ENCODE measurements around the gene CIB4. TPM values are rescaled to one million over a fixed set of nuclear protein-coding genes. Genes with fewer than 3 reads are reported as not detected.

CIB4 gene
- total RNA-seq, 1 experiment from 2014 or later: not detected

GRCh38 chr2:26642429-26642828 is 1.3 kb upstream of the CIB4 start:
- Histone ChIP-seq H3K36me3 (ENCODE audit: insufficient read depth, low read length) (no peaks in the 10 kb centered on the region), H3K9me2 (replicated peaks; ENCODE audit: insufficient read depth, low read length) (no peaks in the 10 kb centered on the region), H3K27me3 (ENCODE audit: low read length) (no peaks in the 10 kb centered on the region)

DNA sequence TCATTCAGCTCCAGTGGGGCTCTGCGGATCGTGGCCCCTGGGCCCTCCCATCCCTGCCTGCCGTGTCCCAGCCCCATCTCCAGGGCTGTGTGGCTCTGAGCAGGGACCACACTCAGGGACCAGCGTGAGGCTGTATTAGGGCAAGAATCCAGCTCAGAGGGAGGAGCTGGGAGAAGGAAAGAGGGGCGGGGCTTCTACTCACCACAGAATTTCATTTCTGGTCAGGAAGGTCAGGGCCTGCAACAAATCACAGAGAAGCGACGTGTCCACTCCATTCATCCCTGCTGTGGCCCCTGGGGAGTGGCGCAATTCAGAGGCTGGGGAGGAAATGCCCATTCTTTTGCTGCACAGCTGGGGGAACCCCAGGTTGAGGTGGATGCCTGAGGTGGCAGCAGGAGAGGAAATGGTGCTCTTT is 828 bp downstream of the CIB4 start:
- H2AFZ ChIP-seq (ENCODE audit: low read length): no peak overlapping the region
- H3K4me1 ChIP-seq (ENCODE audit: low read length): no peaks in the 10 kb centered on the region
- H3K4me2 ChIP-seq (ENCODE audit: low read depth, low read length, poor library complexity, severe bottlenecking): no peak overlapping the region

More at GRCh38 chr2:26642429-26642828, 1.3 kb upstream of the CIB4 start:
- H3K27ac ChIP-seq (ENCODE audit: low read length): no peak overlapping the region
- DNase-seq: no peak
- no peak overlapping the region for H2AFZ ChIP-seq (ENCODE audit: low read length)
- H3K9me3 ChIP-seq (ENCODE audit: low read length): no peaks in the 10 kb centered on the region
- H4K20me1 ChIP-seq (ENCODE audit: insufficient read depth, low read depth, low read length): no peaks in the 10 kb centered on the region
- no peak overlapping the region for H3K9ac ChIP-seq (ENCODE audit: low read length)
- no peaks in the 10 kb centered on the region for H3K4me1 ChIP-seq (ENCODE audit: low read length)
- no peak overlapping the region for H3K4me2 ChIP-seq (ENCODE audit: low read depth, low read length, poor library complexity, severe bottlenecking)
- H3K4me3 ChIP-seq (ENCODE audit: low read length): no peak overlapping the region
- H3K79me2 ChIP-seq (ENCODE audit: low read length): no peaks in the 10 kb centered on the region

DNA sequence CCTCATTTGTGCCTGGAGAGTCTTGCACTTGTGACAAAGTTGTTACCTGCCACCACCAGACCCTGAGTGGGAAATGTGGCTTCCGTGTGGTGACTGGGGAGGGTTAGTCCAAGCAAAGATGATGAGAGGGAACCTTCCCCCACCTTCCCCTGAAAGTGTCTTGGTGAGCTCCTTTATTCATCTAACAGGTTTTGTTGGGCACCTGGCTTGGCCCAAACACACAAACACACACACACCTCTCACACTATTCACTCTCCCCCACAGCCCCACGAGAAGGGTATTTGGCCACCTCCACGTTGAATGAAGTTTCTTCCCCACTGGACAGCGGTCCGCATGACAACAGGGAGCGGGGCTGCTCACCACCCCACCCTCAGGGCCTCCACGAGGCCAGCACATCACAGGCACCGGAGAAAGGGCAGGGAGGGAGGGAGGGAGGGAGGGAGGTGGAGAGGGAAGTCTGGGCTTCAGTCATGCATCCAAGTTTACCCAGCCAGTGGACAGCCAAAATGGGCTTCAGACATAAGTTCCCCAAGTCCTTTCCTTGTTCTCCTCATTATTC is 1.4 kb downstream of the CIB4 start:
- Histone ChIP-seq H3K9me3 (ENCODE audit: low read length) (no peaks in the 10 kb centered on the region), H3K4me1 (ENCODE audit: low read length) (no peaks in the 10 kb centered on the region), H3K9me2 (replicated peaks; ENCODE audit: insufficient read depth, low read length) (no peaks in the 10 kb centered on the region), H3K9ac (ENCODE audit: low read length) (no peak overlapping the region), H3K4me3 (ENCODE audit: low read length) (no peak overlapping the region), H3K27ac (ENCODE audit: low read length) (no peak overlapping the region), H3K79me2 (ENCODE audit: low read length) (no peaks in the 10 kb centered on the region), H3K36me3 (ENCODE audit: insufficient read depth, low read length) (no peaks in the 10 kb centered on the region), H3K27me3 (ENCODE audit: low read length) (no peaks in the 10 kb centered on the region), H4K20me1 (ENCODE audit: insufficient read depth, low read depth, low read length) (no peaks in the 10 kb centered on the region), H3K4me2 (ENCODE audit: low read depth, low read length, poor library complexity, severe bottlenecking) (no peak overlapping the region), H2AFZ (ENCODE audit: low read length) (no peak overlapping the region)
- DNase-seq: no peak

More for the DNA sequence above, 828 bp downstream of the CIB4 start:
- Histone ChIP-seq H3K27me3 (ENCODE audit: low read length) (no peaks in the 10 kb centered on the region), H4K20me1 (ENCODE audit: insufficient read depth, low read depth, low read length) (no peaks in the 10 kb centered on the region), H3K36me3 (ENCODE audit: insufficient read depth, low read length) (no peaks in the 10 kb centered on the region), H3K79me2 (ENCODE audit: low read length) (no peaks in the 10 kb centered on the region), H3K9me3 (ENCODE audit: low read length) (no peaks in the 10 kb centered on the region), H3K9me2 (replicated peaks; ENCODE audit: insufficient read depth, low read length) (no peaks in the 10 kb centered on the region), H3K9ac (ENCODE audit: low read length) (no peak overlapping the region), H3K4me3 (ENCODE audit: low read length) (no peak overlapping the region), H3K27ac (ENCODE audit: low read length) (no peak overlapping the region)
- no peak for DNase-seq

DNA sequence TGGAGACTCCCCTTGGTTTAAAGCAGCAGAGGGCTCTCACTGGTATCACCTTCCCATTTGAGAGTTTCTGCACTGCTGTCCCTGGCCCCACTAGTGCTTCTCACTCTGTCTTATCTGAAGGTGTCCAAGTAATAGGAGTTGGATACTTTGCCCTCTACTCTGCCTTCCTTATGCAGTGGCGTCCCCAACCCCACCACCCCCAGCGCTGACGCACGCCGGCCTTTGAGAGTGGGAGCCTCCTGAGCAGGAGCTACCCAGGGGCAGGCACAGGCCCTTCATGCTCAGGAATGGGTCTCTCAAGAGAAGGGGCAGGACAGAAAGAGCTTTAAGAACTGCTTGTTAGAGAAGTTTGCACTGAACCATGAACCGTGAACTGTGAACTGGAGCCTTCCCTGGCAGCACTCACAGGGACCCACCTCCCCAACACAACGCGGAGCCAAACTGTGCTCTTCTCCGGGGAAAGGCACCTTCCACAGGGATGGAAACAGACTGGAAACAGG is 3.3 kb downstream of the CIB4 start:
- Histone ChIP-seq H3K9me3 (ENCODE audit: low read length) (no peaks in the 10 kb centered on the region), H2AFZ (ENCODE audit: low read length) (no peak overlapping the region), H4K20me1 (ENCODE audit: insufficient read depth, low read depth, low read length) (no peaks in the 10 kb centered on the region), H3K27me3 (ENCODE audit: low read length) (no peaks in the 10 kb centered on the region), H3K79me2 (ENCODE audit: low read length) (no peaks in the 10 kb centered on the region), H3K4me2 (ENCODE audit: low read depth, low read length, poor library complexity, severe bottlenecking) (no peak overlapping the region), H3K36me3 (ENCODE audit: insufficient read depth, low read length) (no peaks in the 10 kb centered on the region), H3K4me3 (ENCODE audit: low read length) (no peak overlapping the region), H3K9me2 (replicated peaks; ENCODE audit: insufficient read depth, low read length) (no peaks in the 10 kb centered on the region), H3K4me1 (ENCODE audit: low read length) (no peaks in the 10 kb centered on the region), H3K27ac (ENCODE audit: low read length) (no peak overlapping the region), H3K9ac (ENCODE audit: low read length) (no peak overlapping the region)
- DNase-seq: no peak

- H3K9me2 ChIP-seq (replicated peaks; ENCODE audit: insufficient read depth, low read length): no peaks in the 10 kb centered on the region
- no peaks in the 10 kb centered on the region for H3K79me2 ChIP-seq (ENCODE audit: low read length)
- H3K9ac ChIP-seq (ENCODE audit: low read length): no peak overlapping the region
- no peak overlapping the region for H3K4me2 ChIP-seq (ENCODE audit: low read depth, low read length, poor library complexity, severe bottlenecking)
- no peaks in the 10 kb centered on the region for H3K27me3 ChIP-seq (ENCODE audit: low read length)
- H2AFZ ChIP-seq (ENCODE audit: low read length): no peak overlapping the region
- no peaks in the 10 kb centered on the region for H3K9me3 ChIP-seq (ENCODE audit: low read length)
- DNase-seq: no peak
- no peak overlapping the region for H3K4me3 ChIP-seq (ENCODE audit: low read length)
- no peaks in the 10 kb centered on the region for H3K4me1 ChIP-seq (ENCODE audit: low read length)
- no peaks in the 10 kb centered on the region for H3K36me3 ChIP-seq (ENCODE audit: insufficient read depth, low read length)
- H4K20me1 ChIP-seq (ENCODE audit: insufficient read depth, low read depth, low read length): no peaks in the 10 kb centered on the region
- H3K27ac ChIP-seq (ENCODE audit: low read length): no peak overlapping the region
These were observed 4.2 kb downstream of the CIB4 start for GRCh38 chr2:26636935-26637334.

DNA sequence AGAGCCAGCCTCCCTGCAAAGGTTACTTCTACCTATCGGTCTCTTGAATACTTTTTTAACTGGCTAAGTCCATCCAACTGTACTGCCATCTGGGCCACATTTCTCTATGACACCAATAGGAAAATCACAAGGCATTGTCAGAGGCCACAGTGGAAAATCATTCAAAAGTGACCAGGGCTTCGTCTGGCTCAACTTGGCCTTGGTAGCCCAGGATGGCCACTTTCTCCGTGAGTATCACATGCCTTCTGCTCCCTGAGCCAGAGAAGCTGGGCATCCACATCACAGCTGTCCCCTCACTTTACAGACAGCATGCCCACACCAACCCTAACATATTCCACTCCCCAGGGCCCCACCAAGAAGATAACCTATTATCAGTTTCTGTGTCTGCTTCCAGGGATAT is 5.8 kb downstream of the CIB4 start:
- Histone ChIP-seq H3K9ac (ENCODE audit: low read length) (no peak overlapping the region), H3K4me3 (ENCODE audit: low read length) (no peak overlapping the region), H3K79me2 (ENCODE audit: low read length) (no peaks in the 10 kb centered on the region), H3K4me1 (ENCODE audit: low read length) (no peaks in the 10 kb centered on the region), H3K36me3 (ENCODE audit: insufficient read depth, low read length) (no peaks in the 10 kb centered on the region), H4K20me1 (ENCODE audit: insufficient read depth, low read depth, low read length) (no peaks in the 10 kb centered on the region), H2AFZ (ENCODE audit: low read length) (no peak overlapping the region), H3K4me2 (ENCODE audit: low read depth, low read length, poor library complexity, severe bottlenecking) (no peak overlapping the region), H3K27me3 (ENCODE audit: low read length) (no peaks in the 10 kb centered on the region), H3K27ac (ENCODE audit: low read length) (no peak overlapping the region), H3K9me2 (replicated peaks; ENCODE audit: insufficient read depth, low read length) (no peaks in the 10 kb centered on the region), H3K9me3 (ENCODE audit: low read length) (no peaks in the 10 kb centered on the region)
- DNase-seq: no peak

GRCh38 chr2:26634636-26635230 is 6.4 kb downstream of the CIB4 start:
- H3K27me3 ChIP-seq (ENCODE audit: low read length): no peaks in the 10 kb centered on the region
- no peak overlapping the region for H3K4me2 ChIP-seq (ENCODE audit: low read depth, low read length, poor library complexity, severe bottlenecking)
- no peaks in the 10 kb centered on the region for H3K9me3 ChIP-seq (ENCODE audit: low read length)
- H2AFZ ChIP-seq (ENCODE audit: low read length): no peak overlapping the region
- H3K4me1 ChIP-seq (ENCODE audit: low read length): no peaks in the 10 kb centered on the region
- H4K20me1 ChIP-seq (ENCODE audit: insufficient read depth, low read depth, low read length): no peaks in the 10 kb centered on the region
- H3K9ac ChIP-seq (ENCODE audit: low read length): no peak overlapping the region
- H3K27ac ChIP-seq (ENCODE audit: low read length): no peak overlapping the region
- no peaks in the 10 kb centered on the region for H3K9me2 ChIP-seq (replicated peaks; ENCODE audit: insufficient read depth, low read length)
- H3K79me2 ChIP-seq (ENCODE audit: low read length): no peaks in the 10 kb centered on the region
- no peak for DNase-seq
- no peaks in the 10 kb centered on the region for H3K36me3 ChIP-seq (ENCODE audit: insufficient read depth, low read length)
- no peak overlapping the region for H3K4me3 ChIP-seq (ENCODE audit: low read length)

DNA sequence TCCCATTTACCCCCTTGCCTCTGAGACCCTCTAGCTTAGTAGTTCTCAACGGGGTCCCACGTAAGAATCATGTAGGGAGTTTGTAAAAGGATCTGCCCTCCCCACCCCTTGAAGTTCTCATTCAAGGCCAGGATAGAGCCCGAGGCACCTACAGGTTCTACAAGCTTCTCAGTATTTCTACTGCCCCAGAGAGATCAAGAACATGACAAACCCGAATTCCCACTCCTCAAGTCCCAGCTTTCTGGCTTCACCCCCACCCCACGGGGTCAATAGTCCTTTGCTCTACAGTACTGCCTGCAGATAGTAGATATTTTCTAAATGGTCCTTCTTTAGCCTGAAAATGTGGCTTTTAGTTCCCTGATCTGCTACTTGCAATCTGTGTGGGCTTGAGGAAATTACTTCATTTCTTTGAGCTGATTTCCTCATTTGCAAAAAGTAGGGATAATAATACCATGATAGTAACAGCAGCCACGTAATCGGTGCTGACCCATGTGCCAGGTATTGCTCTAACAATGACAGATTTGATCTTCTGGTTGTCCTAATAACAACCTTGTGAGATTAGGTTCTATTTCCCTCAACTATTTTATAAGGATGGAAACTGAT is 7.1 kb downstream of the CIB4 start:
- Histone ChIP-seq H3K4me3 (ENCODE audit: low read length) (no peak overlapping the region), H3K79me2 (ENCODE audit: low read length) (no peaks in the 10 kb centered on the region), H3K27ac (ENCODE audit: low read length) (no peak overlapping the region), H3K9me3 (ENCODE audit: low read length) (no peaks in the 10 kb centered on the region), H3K4me1 (ENCODE audit: low read length) (no peaks in the 10 kb centered on the region), H3K9ac (ENCODE audit: low read length) (no peak overlapping the region), H3K27me3 (ENCODE audit: low read length) (no peaks in the 10 kb centered on the region), H3K36me3 (ENCODE audit: insufficient read depth, low read length) (no peaks in the 10 kb centered on the region), H3K9me2 (replicated peaks; ENCODE audit: insufficient read depth, low read length) (no peaks in the 10 kb centered on the region), H2AFZ (ENCODE audit: low read length) (no peak overlapping the region), H4K20me1 (ENCODE audit: insufficient read depth, low read depth, low read length) (no peaks in the 10 kb centered on the region), H3K4me2 (ENCODE audit: low read depth, low read length, poor library complexity, severe bottlenecking) (no peak overlapping the region)
- no peak for DNase-seq

All from Karpas-422 (cell line).